ENCODE results near the gene CELF2.

DNA sequence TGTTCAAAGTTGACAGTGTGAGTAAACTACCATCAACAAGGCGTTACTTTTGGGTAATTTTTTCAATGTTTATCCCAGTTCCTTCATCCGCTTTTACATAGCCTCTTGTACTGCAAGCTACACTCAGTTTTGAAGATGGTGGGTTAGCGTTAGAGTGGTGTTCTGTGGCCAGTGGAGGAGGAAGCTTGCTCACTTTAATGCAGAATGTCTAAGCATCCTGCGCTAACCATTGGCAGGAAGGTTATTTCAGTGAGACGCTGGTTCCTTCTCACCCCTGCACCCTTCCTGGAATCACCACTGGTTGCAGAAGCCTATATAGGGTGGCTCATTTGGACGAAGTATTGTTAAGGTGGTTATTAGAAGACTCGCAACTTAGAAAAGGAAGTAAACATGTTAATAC, 159.1 kb downstream of the CELF2 start:
- TF ChIP-seq ZNF112 (tag by site-specific recombination; IDR thresholded peaks at IDR 0.05) (no peak), ZNF561 (tag by site-specific recombination; IDR thresholded peaks at IDR 0.05; ENCODE audit: borderline replicate concordance) (no peak), ZNF830 (tag by site-specific recombination; IDR thresholded peaks at IDR 0.05; ENCODE audit: low read depth) (no peak), ZNF202 (tag by site-specific recombination; IDR thresholded peaks at IDR 0.05; ENCODE audit: borderline replicate concordance) (no peak), ZNF114 (tag by site-specific recombination; IDR thresholded peaks at IDR 0.05) (no peak)
- TF ChIP-seq, protein P1, sequence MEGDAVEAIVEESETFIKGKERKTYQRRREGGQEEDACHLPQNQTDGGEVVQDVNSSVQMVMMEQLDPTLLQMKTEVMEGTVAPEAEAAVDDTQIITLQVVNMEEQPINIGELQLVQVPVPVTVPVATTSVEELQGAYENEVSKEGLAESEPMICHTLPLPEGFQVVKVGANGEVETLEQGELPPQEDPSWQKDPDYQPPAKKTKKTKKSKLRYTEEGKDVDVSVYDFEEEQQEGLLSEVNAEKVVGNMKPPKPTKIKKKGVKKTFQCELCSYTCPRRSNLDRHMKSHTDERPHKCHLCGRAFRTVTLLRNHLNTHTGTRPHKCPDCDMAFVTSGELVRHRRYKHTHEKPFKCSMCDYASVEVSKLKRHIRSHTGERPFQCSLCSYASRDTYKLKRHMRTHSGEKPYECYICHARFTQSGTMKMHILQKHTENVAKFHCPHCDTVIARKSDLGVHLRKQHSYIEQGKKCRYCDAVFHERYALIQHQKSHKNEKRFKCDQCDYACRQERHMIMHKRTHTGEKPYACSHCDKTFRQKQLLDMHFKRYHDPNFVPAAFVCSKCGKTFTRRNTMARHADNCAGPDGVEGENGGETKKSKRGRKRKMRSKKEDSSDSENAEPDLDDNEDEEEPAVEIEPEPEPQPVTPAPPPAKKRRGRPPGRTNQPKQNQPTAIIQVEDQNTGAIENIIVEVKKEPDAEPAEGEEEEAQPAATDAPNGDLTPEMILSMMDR (tag by site-specific recombination; IDR thresholded peaks at IDR 0.05): no peak
